ENCODE data around the gene TCF3.

DNA sequence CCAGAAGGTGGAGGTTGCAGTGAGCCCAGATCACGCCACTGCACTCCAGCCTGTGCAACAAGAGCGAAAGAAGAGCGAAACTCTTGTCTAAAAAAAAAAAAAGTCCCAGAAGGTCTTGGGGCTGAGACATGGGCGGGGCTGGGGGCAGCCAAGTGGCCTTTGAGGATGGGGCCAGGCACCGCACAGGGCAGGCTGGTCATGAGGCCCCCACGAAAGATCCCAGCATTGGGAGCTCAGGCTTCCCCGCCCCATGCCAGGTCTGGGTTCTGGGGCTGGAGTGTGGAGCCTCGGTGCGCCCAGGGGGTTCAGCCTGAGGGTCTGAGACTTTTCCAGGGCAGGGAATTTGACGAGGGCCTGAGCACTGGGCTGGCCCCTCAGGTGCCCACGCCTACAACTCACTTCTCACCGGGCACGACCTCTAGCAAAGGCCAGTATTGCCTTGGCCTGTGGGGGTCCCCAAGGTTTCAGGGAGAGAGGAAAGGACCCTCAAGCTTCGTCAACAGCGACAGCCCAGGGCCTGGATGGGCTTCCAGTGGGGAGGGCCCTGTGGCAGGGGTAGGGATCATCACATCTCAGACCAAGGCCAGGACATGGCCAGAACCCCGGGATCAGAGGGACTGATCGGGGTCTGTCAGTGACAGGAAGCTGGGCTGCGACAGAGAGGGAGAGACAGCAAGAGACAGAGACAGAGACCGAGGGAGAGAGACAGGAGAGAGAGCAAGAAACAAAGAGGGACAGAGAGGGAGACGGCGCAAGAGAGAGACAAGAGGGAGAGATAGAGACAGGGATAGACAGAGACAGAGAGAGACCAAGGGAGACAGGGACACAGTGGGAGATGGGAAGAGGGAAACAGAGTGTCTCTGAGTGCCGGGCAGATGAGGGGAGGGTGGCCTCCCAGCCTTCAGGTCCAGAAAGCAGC lies 76.8 kb downstream of the TCF3 start:
- TF ChIP-seq, protein P1, sequence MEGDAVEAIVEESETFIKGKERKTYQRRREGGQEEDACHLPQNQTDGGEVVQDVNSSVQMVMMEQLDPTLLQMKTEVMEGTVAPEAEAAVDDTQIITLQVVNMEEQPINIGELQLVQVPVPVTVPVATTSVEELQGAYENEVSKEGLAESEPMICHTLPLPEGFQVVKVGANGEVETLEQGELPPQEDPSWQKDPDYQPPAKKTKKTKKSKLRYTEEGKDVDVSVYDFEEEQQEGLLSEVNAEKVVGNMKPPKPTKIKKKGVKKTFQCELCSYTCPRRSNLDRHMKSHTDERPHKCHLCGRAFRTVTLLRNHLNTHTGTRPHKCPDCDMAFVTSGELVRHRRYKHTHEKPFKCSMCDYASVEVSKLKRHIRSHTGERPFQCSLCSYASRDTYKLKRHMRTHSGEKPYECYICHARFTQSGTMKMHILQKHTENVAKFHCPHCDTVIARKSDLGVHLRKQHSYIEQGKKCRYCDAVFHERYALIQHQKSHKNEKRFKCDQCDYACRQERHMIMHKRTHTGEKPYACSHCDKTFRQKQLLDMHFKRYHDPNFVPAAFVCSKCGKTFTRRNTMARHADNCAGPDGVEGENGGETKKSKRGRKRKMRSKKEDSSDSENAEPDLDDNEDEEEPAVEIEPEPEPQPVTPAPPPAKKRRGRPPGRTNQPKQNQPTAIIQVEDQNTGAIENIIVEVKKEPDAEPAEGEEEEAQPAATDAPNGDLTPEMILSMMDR (IDR thresholded peaks at IDR 0.05): no peak
- TF ChIP-seq POLR2A (IDR thresholded peaks at IDR 0.05): no peak
- no peak for TF ChIP-seq POLR2AphosphoS5 (IDR thresholded peaks at IDR 0.05)
- no peak for TF ChIP-seq EP300 (IDR thresholded peaks at IDR 0.05)
